ENCODE results near the gene TMEM232. TPM values are rescaled to one million over a fixed set of nuclear protein-coding genes. Genes with fewer than 3 reads are reported as not detected.

Gene TMEM232
- total and polyA plus RNA-seq, 7 donors, result 0.93 to 8.7 (median 2.5) TPM

- Histone ChIP-seq H3K4me1 (no peaks in the 10 kb centered on the region), H3K4me3 (no peak overlapping the region), H3K36me3 (no peaks in the 10 kb centered on the region), H3K27ac (no peak overlapping the region), H3K27me3 (no peaks in the 10 kb centered on the region), H3K9me3 (no peaks in the 10 kb centered on the region)
- DNase-seq, result no peak
- no peak for TF ChIP-seq CTCF (IDR thresholded peaks at IDR 0.05)
- TF ChIP-seq POLR2AphosphoS5 (IDR thresholded peaks at IDR 0.05), result no peak
- no peak for TF ChIP-seq EP300 (IDR thresholded peaks at IDR 0.05)
- TF ChIP-seq POLR2A (IDR thresholded peaks at IDR 0.05), result no peak
- intact Hi-C loops (cut with DNase I), result no loop called here
Measured at GRCh38 chr5:110506378-110506777, 220.1 kb downstream of the TMEM232 start.

GRCh38 chr5:110496276-110496675, 230.2 kb downstream of the TMEM232 start:
- TF ChIP-seq POLR2AphosphoS5 (IDR thresholded peaks at IDR 0.05) (no peak), EP300 (IDR thresholded peaks at IDR 0.05) (no peak), POLR2A (IDR thresholded peaks at IDR 0.05) (no peak), CTCF (IDR thresholded peaks at IDR 0.05) (no peak)
- no peaks in the 10 kb centered on the region for H3K9me3 ChIP-seq
- no peaks in the 10 kb centered on the region for H3K27me3 ChIP-seq
- H3K4me1 ChIP-seq, result no peaks in the 10 kb centered on the region
- 74 to 75% methylated on average over 4 of the region's 4 CpGs for WGBS, 2 donors
- intact Hi-C loops (cut with DNase I), result no loop called here
- no peak for DNase-seq
- no peak overlapping the region for H3K27ac ChIP-seq
- no peaks in the 10 kb centered on the region for H3K36me3 ChIP-seq
- no peak overlapping the region for H3K4me3 ChIP-seq

- no peak for TF ChIP-seq POLR2A (IDR thresholded peaks at IDR 0.05)
- no peak for TF ChIP-seq POLR2AphosphoS5 (IDR thresholded peaks at IDR 0.05)
- no peak for TF ChIP-seq CTCF (IDR thresholded peaks at IDR 0.05)
- no peak for TF ChIP-seq EP300 (IDR thresholded peaks at IDR 0.05)
- Histone ChIP-seq H3K4me3 (no peak overlapping the region), H3K9me3 (no peaks in the 10 kb centered on the region), H3K36me3 (no peaks in the 10 kb centered on the region), H3K4me1 (no peaks in the 10 kb centered on the region), H3K27me3 (no peaks in the 10 kb centered on the region), H3K27ac (no peak overlapping the region)
- intact Hi-C loops (cut with DNase I), result no loop called here
- no peak for DNase-seq
Measured at GRCh38 chr5:110492446-110492845, 234.0 kb downstream of the TMEM232 start.

- no peak overlapping the region for H3K27ac ChIP-seq
- no peaks in the 10 kb centered on the region for H3K4me1 ChIP-seq
- WGBS, 2 donors, result 38 to 69% methylated on average over 2 of the region's 2 CpGs
- intact Hi-C loops (cut with DNase I), result no loop called here
- DNase-seq, result no peak
- H3K9me3 ChIP-seq, result peaks cover 0 to 3% (median 0%) of the 10 kb centered on the region in 4 donors
- H3K27me3 ChIP-seq, result no peaks in the 10 kb centered on the region
- no peak for TF ChIP-seq EP300 (IDR thresholded peaks at IDR 0.05)
- no peak for TF ChIP-seq POLR2A (IDR thresholded peaks at IDR 0.05)
- TF ChIP-seq POLR2AphosphoS5 (IDR thresholded peaks at IDR 0.05), result no peak
- TF ChIP-seq CTCF (IDR thresholded peaks at IDR 0.05), result no peak
- no peak overlapping the region for H3K4me3 ChIP-seq
- H3K36me3 ChIP-seq, result no peaks in the 10 kb centered on the region
Measured at GRCh38 chr5:110478895-110479294, 247.6 kb downstream of the TMEM232 start.

GRCh38 chr5:110477911-110478310, 248.6 kb downstream of the TMEM232 start:
- Histone ChIP-seq H3K9me3 (peaks cover 0 to 3% (median 0%) of the 10 kb centered on the region in 4 donors), H3K27ac (no peak overlapping the region), H3K4me3 (no peak overlapping the region), H3K36me3 (no peaks in the 10 kb centered on the region), H3K27me3 (no peaks in the 10 kb centered on the region), H3K4me1 (no peaks in the 10 kb centered on the region)
- intact Hi-C loops (cut with DNase I), result no loop called here
- no peak for TF ChIP-seq EP300 (IDR thresholded peaks at IDR 0.05)
- TF ChIP-seq POLR2AphosphoS5 (IDR thresholded peaks at IDR 0.05), result no peak
- TF ChIP-seq CTCF (IDR thresholded peaks at IDR 0.05), result no peak
- no peak for TF ChIP-seq POLR2A (IDR thresholded peaks at IDR 0.05)
- 80 to 86% methylated on average over 3 of the region's 3 CpGs for WGBS, 2 donors
- DNase-seq, result no peak

All from sigmoid colon (tissue), 7 donors.